H1 (cell line): ENCODE data around the gene CDR2. TPM values are rescaled to one million over a fixed set of nuclear protein-coding genes. Genes with fewer than 3 reads are reported as not detected.

Experiments
- CTCF ChIA-PET: fragments of 300-600 bp; sonication (Branson Sonifier 250); formaldehyde crosslinking; loops from one replicate; lab custom pipeline; 2021; ENCODE audit not compliant: partially characterized antibody; lab: Charles Lee
- POLR2A ChIA-PET: fragments of 300-600 bp; sonication (Branson Sonifier 250); formaldehyde crosslinking; loops from one replicate; lab custom pipeline; 2021; ENCODE audit warnings: inconsistent platforms; ENCODE audit not compliant: partially characterized antibody; lab: Charles Lee
- DNase-seq, 2 experiments: peaks; one replicate each; pipeline versions ENCODE4 v3.0.0 to v3.0.0-alpha.2; 2010 to 2022; ENCODE audit warnings: low spot score in 2 of 2, low read depth in 1 of 2, mixed read lengths in 1 of 2
- FAIRE-seq: peaks from 2 replicates; lab custom pipeline; 2011; peaks lifted over from hg19 to GRCh38; lab: Jason Lieb, UNC
- H2AFZ ChIP-seq: 2 replicates; pipeline ENCODE4 v1.8.1; 2012; ENCODE audit warnings: low read length, inconsistent platforms
- H2AK5ac ChIP-seq: 2 replicates; pipeline ENCODE4 v1.6.1; 2013; ENCODE audit warnings: low read depth, low read length
- H2BK120ac ChIP-seq: replicated peaks from 2 replicates; pipeline ENCODE3; 2013; ENCODE audit warnings: low read depth, low read length, inconsistent platforms
- H2BK12ac ChIP-seq: 2 replicates; pipeline ENCODE4 v1.6.1; 2013; ENCODE audit warnings: low read depth, low read length
- H2BK15ac ChIP-seq: 2 replicates; pipeline ENCODE4 v1.6.1; 2013; ENCODE audit warnings: low read length
- H2BK20ac ChIP-seq: 2 replicates; pipeline ENCODE4 v1.6.1; 2013; ENCODE audit warnings: low read length
- H2BK5ac ChIP-seq: 2 replicates; pipeline ENCODE4 v1.6.1; 2013; ENCODE audit warnings: low read depth, low read length
- H3K14ac ChIP-seq: 2 replicates; pipeline ENCODE4 v1.6.1; 2013; ENCODE audit warnings: inconsistent platforms; ENCODE audit not compliant: insufficient read length
- H3K18ac ChIP-seq: 2 replicates; pipeline ENCODE4 v1.6.1; 2013; ENCODE audit warnings: low read length; ENCODE audit errors: extremely low read depth
- H3K23ac ChIP-seq: 2 replicates; pipeline ENCODE4 v1.6.1; 2013; ENCODE audit warnings: inconsistent platforms; ENCODE audit not compliant: insufficient read length
- H3K23me2 ChIP-seq: 2 replicates; pipeline ENCODE4 v1.6.1; 2013; ENCODE audit warnings: low read depth, low read length
- H3K27ac ChIP-seq: 2 replicates; pipeline ENCODE4 v1.6.1; 2011; ENCODE audit warnings: low read depth, low read length, inconsistent platforms
- H3K27me3 ChIP-seq, 4 experiments: replicated peaks in 1 of 4; 1 replicate in 1 of 4; 2 replicates in 3 of 4; pipeline versions ENCODE4 v1.6.1 to v1.8.1; 2011 to 2013; ENCODE audit warnings: low read length in 3 of 4, mild to moderate bottlenecking in 3 of 4, inconsistent platforms in 2 of 4, mixed read lengths in 2 of 4, moderate library complexity in 1 of 4; ENCODE audit not compliant: control insufficient read depth in 3 of 4, insufficient read depth in 3 of 4; ENCODE audit errors: extremely low read depth in 1 of 4
- H3K36me3 ChIP-seq, 4 experiments: 2 replicates each; pipeline versions ENCODE4 v1.6.1 to v1.8.1; 2011 to 2013; ENCODE audit warnings: mild to moderate bottlenecking in 4 of 4, low read length in 3 of 4, moderate library complexity in 2 of 4, control low read depth in 1 of 4, inconsistent platforms in 1 of 4; ENCODE audit not compliant: insufficient read depth in 4 of 4, control insufficient read depth in 2 of 4
- H3K4ac ChIP-seq: replicated peaks from 2 replicates; pipeline ENCODE3; 2013; ENCODE audit warnings: low read length, low read depth, mixed read lengths, inconsistent platforms; ENCODE audit not compliant: insufficient read length
- H3K4me1 ChIP-seq, 4 experiments: replicated peaks in 1 of 4; 1 replicate in 1 of 4; 2 replicates in 3 of 4; pipeline versions ENCODE4 v1.6.1 to v1.8.1; 2011 to 2013; ENCODE audit warnings: low read length in 3 of 4, inconsistent platforms in 2 of 4, mixed read lengths in 1 of 4; ENCODE audit not compliant: insufficient read depth in 4 of 4, control insufficient read depth in 3 of 4
- H3K4me2 ChIP-seq, 2 experiments: 2 replicates each; pipeline versions ENCODE4 v1.6.1 to v1.8.1; 2011 to 2013; ENCODE audit warnings: low read depth in 2 of 2, low read length in 2 of 2, control low read depth in 1 of 2, inconsistent platforms in 1 of 2, mild to moderate bottlenecking in 1 of 2; ENCODE audit not compliant: insufficient read depth in 1 of 2
- H3K4me3 ChIP-seq, 4 experiments: fragments of 200-600, 300-600 bp in 1 of 4; sonication (generic), shearing (Covaris generic), sonication (Bioruptor Twin) in 1 of 4; 2 replicates each; pipeline versions ENCODE4 v1.5.1 to v1.8.1; 2011 to 2016; ENCODE audit warnings: low read length in 4 of 4, low read depth in 3 of 4, control low read depth in 2 of 4, inconsistent platforms in 2 of 4, mild to moderate bottlenecking in 2 of 4, mixed read lengths in 1 of 4, moderate library complexity in 1 of 4; ENCODE audit not compliant: insufficient read depth in 2 of 4; ENCODE audit errors: extremely low read depth in 1 of 4
- H3K56ac ChIP-seq: replicated peaks from 2 replicates; pipeline ENCODE3; 2013; ENCODE audit warnings: low read depth, mild to moderate bottlenecking, mixed read lengths, low read length, inconsistent platforms; ENCODE audit not compliant: insufficient read length
- H3K79me1 ChIP-seq: 2 replicates; pipeline ENCODE4 v1.6.1; 2013; ENCODE audit warnings: low read depth, low read length, control low read depth
- H3K79me2 ChIP-seq, 2 experiments: 2 replicates each; pipeline versions ENCODE4 v1.6.1 to v1.8.1; 2012 to 2013; ENCODE audit warnings: low read length in 2 of 2, mild to moderate bottlenecking in 2 of 2, inconsistent platforms in 1 of 2; ENCODE audit not compliant: insufficient read depth in 2 of 2, control insufficient read depth in 1 of 2
- H3K9ac ChIP-seq, 4 experiments: replicated peaks in 1 of 4; 1 replicate in 1 of 4; 2 replicates in 3 of 4; pipeline versions ENCODE4 v1.6.1 to v1.8.1; 2011 to 2013; ENCODE audit warnings: low read depth in 3 of 4, low read length in 3 of 4, control low read depth in 2 of 4, mild to moderate bottlenecking in 2 of 4, moderate library complexity in 2 of 4, inconsistent platforms in 1 of 4; ENCODE audit errors: extremely low read depth in 1 of 4
- H3K9me3 ChIP-seq, 2 experiments: 2 replicates each; pipeline versions ENCODE4 v1.6.1 to v1.8.1; 2012 to 2013; ENCODE audit warnings: mild to moderate bottlenecking in 2 of 2, moderate library complexity in 2 of 2, control low read depth in 1 of 2, inconsistent platforms in 1 of 2, low read depth in 1 of 2, low read length in 1 of 2, mixed read lengths in 1 of 2; ENCODE audit not compliant: insufficient read depth in 2 of 2
- H4K20me1 ChIP-seq, 2 experiments: replicated peaks in 1 of 2; 2 replicates each; pipeline versions ENCODE3 to v1.8.1; 2011 to 2013; ENCODE audit warnings: inconsistent platforms in 2 of 2, low read length in 2 of 2, mild to moderate bottlenecking in 1 of 2; ENCODE audit not compliant: insufficient read depth in 2 of 2, control insufficient read depth in 1 of 2
- H4K5ac ChIP-seq: 2 replicates; pipeline ENCODE4 v1.6.1; 2013; ENCODE audit warnings: low read length, low read depth, mixed read lengths, inconsistent platforms; ENCODE audit not compliant: insufficient read length
- H4K8ac ChIP-seq: 2 replicates; pipeline ENCODE4 v1.8.0; 2013; ENCODE audit warnings: mild to moderate bottlenecking, moderate library complexity, low read length, inconsistent platforms; ENCODE audit not compliant: insufficient read depth; ENCODE audit errors: extremely low read depth
- H4K91ac ChIP-seq: replicated peaks from 2 replicates; pipeline ENCODE3; 2013; ENCODE audit warnings: low read length, mixed read lengths, inconsistent platforms; ENCODE audit not compliant: insufficient read length
- FOSL1 ChIP-seq: IDR thresholded peaks from 2 replicates; pipeline ENCODE4 v1.6.1; 2011; ENCODE audit warnings: mild to moderate bottlenecking, low read depth, low read length, moderate library complexity; ENCODE audit not compliant: insufficient read depth
- WGBS, 2 experiments: shearing (Covaris generic) in 1 of 2; methylation state at CpG; one replicate each; pipeline versions ENCODE4 v1.1.6 to v1.1.7; 2013 to 2015; ENCODE audit warnings: low lambda C conversion rate in 2 of 2, mixed read lengths in 2 of 2, inconsistent platforms in 1 of 2, low coverage in 1 of 2, missing lambda C conversion rate in 1 of 2; ENCODE audit not compliant: insufficient replicate concordance in 2 of 2, insufficient coverage in 1 of 2, insufficient read length in 1 of 2; ENCODE audit errors: extremely low coverage in 1 of 2, missing lambda C conversion rate in 1 of 2; 5-methylcytosine and 5-hydroxymethylcytosine counted together
- polyA plus RNA-seq, 7 experiments: library from polyadenylated mRNA; depleted of rRNA in 3 of 7; stranded (reverse) in 5 of 7; unstranded in 2 of 7; fragments of >200 nt in 5 of 7; fragments of 200-250 nt in 2 of 7; gene quantifications; 1 replicate in 5 of 7; 2 replicates in 1 of 7; 4 replicates in 1 of 7; pipeline versions ENCODE4 v1.2.1 to v1.2.3, GENCODE V29; 2011 to 2013; ENCODE audit warnings: missing spikeins in 2 of 7, mixed read lengths in 2 of 7
- total RNA-seq: library from RNA; stranded (reverse); fragmentation: NEBNext Ultra II Directional; extraction: Animal tissue kit (Norgen Biotek cat#: 25700); gene quantifications from 2 replicates; pipeline ENCODE4 v1.2.1, GENCODE V29; 2021

CDR2 gene
- total and polyA plus RNA-seq, 2 of the 8 experiments (the other 6 are each of a cell fraction or from before 2014, with no cell fraction given), result 16.3 to 34.9 TPM

DNA sequence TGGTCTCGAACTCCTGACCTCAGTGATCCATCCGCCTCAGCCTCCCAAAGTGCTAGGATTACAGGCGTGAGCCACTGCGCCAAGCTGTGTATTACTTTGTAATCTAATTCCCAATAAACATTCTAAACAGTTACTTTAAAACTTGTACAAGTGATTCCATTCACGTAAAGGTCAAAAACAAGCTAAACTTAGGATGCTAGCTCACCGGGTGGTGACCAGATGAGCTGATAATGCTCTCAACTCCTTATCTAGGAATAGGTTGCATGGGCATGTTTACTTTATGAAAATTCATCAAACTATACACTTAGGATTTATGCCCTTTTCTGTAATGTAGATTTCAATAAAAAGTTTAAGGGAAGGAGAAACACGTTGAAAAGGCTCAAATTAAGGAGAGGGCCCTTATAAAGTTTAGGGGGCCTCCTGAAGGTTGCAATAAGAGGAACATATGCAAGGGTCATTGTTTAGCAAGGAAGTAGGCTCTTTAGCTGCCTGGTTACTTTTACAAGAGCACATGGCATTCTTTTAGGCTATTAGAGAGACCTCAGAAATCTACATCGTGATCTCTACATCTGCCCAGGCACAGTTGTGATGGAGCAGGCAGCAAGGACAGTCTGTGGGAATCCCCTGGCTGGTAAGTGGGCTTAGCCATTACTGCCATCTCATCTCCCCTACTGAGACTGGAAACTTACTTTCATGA lies 13.3 kb downstream of the CDR2 start:
- 92% methylated on average over 8 of the region's 8 CpGs; no CpG with 5 or more reads in 1 of the 2 experiments for WGBS, 2 experiments

More for the DNA sequence above, 13.3 kb downstream of the CDR2 start:
- no peak for TF ChIP-seq FOSL1
- no peak overlapping the region for H2BK20ac ChIP-seq
- H3K56ac ChIP-seq, result no peak overlapping the region
- H3K27me3 ChIP-seq, result no peaks in the 10 kb centered on the region
- H3K4ac ChIP-seq, result no peak overlapping the region
- FAIRE-seq, result no peak
- H4K5ac ChIP-seq, result no peak overlapping the region
- no peak overlapping the region for H2BK5ac ChIP-seq
- H3K79me2 ChIP-seq, result peaks cover 0 to 19% of the 10 kb centered on the region in 2 experiments; a peak in 2 of 4 replicates
- no peak overlapping the region for H3K4me3 ChIP-seq
- no peak overlapping the region for H2BK15ac ChIP-seq
- H3K23ac ChIP-seq, result no peak overlapping the region
- H3K4me2 ChIP-seq, result no peak overlapping the region
- H3K14ac ChIP-seq, result no peak overlapping the region
- no peak overlapping the region for H4K8ac ChIP-seq
- H3K9me3 ChIP-seq, result no peaks in the 10 kb centered on the region; a peak in 1 of 4 replicates
- ChIA-PET POLR2A (interaction anchor here (1.5 to 2.4 kb wide), 2 partner anchors 10 to 12 kb away, joined by 3 to 7 read pairs; no protein-coding TSS in a partner anchor), CTCF (interaction anchor here (0.6 to 1.8 kb wide), 2 partner anchors 12 to 1205 kb away, joined by 3 to 5 read pairs; no protein-coding TSS in a partner anchor)
- H2AK5ac ChIP-seq, result no peak overlapping the region
- no peak overlapping the region for H3K27ac ChIP-seq
- no peak overlapping the region for H2BK120ac ChIP-seq
- no peak overlapping the region for H2BK12ac ChIP-seq
- peaks cover 3 to 4% of the 10 kb centered on the region in 2 experiments for H4K20me1 ChIP-seq
- H2AFZ ChIP-seq, result no peak overlapping the region
- no peaks in the 10 kb centered on the region; the same call in 1 of the 2 replicates for H3K79me1 ChIP-seq
- H3K23me2 ChIP-seq, result no peaks in the 10 kb centered on the region; the same call in 1 of the 2 replicates
- H3K4me1 ChIP-seq, result peaks cover 0 to 4% (median under 1%) of the 10 kb centered on the region in 4 experiments; a peak in 1 of 7 replicates
- no peak overlapping the region for H4K91ac ChIP-seq
- no peak overlapping the region for H3K9ac ChIP-seq
- peaks cover 5 to 32% (median 22%) of the 10 kb centered on the region in 4 experiments; a peak in 5 of 8 replicates for H3K36me3 ChIP-seq
- 0 out of 2 replicates have a peak overlapping the region, but pooled peaks have one; percentile 10 for H3K18ac ChIP-seq
- DNase-seq, result no peak
